NCI-H2196 (cell line): ENCODE data around the gene STK33.
A peak's percentile ranks its signal among the peaks of the same experiment; 100 is the strongest.

Experiments
- DNase-seq: peaks from one replicate; lab custom pipeline; 2025; ENCODE audit not compliant: unreplicated experiment; lab: John Stamatoyannopoulos, UW

Gene STK33

DNA sequence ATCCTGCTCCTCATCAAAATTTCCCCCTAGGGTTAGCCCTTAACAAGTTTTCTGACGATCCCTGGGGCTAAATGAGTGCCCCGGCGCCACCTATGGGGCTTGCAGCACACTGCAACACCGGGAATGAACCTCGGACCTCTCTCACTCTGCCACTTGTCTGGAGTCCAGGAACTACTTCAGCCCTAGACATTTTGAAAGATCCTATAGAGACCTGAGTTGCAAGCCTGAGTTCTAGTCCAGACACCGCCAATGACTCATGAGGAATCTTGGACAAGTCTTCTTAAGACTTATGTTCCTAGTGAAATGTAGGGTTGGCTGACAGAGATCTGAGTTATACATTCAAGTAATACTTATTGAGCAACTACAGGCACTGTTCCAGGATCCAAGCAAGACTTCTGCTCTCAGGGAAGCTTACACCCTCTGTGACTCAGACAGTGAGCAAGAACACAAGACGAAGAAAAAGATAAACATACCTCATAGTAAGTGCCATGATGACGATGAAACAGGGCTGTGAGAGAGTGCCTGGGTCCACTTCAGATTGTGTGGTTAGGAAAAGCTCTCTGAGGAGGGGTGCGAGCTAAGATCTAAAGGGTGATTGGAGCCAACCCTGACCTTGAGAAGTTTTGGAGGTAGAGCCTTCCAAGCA is 10.2 kb upstream of the STK33 start:
- peak; percentile 17 for DNase-seq

GRCh38 chr11:8603696-8604077 is 9.7 kb upstream of the STK33 start:
- DNase-seq = no peak

- DNase-seq = no peak
Observed at GRCh38 chr11:8601376-8602133, 7.5 kb upstream of the STK33 start.

GRCh38 chr11:8598506-8598905 is 4.5 kb upstream of the STK33 start:
- DNase-seq = no peak

DNA sequence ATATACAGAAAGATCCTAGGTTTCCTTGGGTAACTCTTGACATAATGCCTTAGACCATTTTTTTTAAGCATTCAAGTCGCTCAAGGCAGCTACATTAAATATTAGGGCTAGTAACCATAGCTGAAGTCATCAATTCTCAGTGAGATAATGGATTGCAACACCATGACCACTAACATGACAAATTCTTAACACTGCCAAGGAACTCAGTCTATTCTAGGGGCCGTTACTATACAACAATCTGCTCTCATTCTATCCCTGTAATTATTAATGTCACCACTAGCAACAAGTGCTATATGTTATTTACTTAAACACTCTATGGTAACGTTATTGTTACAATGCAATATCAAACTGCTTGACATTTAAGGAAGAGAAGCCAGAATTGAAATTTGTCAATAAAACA is 3.2 kb upstream of the STK33 start:
- no peak for DNase-seq

- DNase-seq = no peak
Observed at GRCh38 chr11:8596504-8597046, 2.5 kb upstream of the STK33 start.

GRCh38 chr11:8593455-8593854 is 573 bp downstream of the STK33 start:
- no peak for DNase-seq

GRCh38 chr11:8587915-8588314 is 6.1 kb downstream of the STK33 start:
- DNase-seq = no peak

DNA sequence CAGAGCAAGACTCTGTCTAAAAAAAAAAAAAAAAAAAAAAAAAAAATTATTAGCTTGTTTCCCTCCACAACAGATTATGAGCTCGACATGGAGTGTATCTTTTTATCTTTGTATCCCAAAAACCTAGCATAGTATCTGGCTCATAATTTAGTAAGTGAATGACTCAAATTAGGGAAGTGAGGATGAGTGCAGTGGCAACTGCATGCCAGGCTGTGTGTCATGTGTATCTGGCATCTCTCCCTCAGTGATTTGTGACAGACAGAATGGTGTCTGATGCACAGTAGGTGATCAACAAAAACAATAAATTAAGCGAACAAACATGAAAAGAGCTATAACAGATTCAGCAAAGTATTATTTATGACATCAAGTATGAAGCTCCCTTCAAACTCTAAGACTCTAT is 7.2 kb downstream of the STK33 start:
- DNase-seq = no peak

- DNase-seq = no peak
Observed at GRCh38 chr11:8586184-8586583, 7.8 kb downstream of the STK33 start.

- DNase-seq = peak; percentile 76
Observed at GRCh38 chr11:8584511-8584910, 9.5 kb downstream of the STK33 start.

DNA sequence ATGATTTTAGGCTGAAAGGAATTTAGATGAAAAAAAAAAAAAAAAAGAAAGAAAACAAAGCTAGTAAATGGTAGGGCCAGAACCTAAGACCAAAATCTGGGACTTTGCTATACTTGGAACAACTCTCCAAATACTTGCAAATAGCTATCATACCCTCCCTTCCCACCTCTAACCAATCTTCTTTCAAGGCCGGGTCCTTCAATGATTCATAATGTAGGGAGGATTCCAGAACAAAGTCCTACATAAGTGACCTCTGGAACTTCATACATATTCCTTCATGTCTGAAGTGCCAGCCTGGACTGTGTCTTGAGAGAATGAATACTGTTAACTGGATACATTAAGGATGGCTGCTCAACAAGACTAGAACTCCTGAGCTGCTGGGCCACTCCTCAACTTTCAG is 9.9 kb downstream of the STK33 start:
- no peak for DNase-seq

- DNase-seq = no peak
Observed at GRCh38 chr11:8581300-8581699, 12.7 kb downstream of the STK33 start.

DNA sequence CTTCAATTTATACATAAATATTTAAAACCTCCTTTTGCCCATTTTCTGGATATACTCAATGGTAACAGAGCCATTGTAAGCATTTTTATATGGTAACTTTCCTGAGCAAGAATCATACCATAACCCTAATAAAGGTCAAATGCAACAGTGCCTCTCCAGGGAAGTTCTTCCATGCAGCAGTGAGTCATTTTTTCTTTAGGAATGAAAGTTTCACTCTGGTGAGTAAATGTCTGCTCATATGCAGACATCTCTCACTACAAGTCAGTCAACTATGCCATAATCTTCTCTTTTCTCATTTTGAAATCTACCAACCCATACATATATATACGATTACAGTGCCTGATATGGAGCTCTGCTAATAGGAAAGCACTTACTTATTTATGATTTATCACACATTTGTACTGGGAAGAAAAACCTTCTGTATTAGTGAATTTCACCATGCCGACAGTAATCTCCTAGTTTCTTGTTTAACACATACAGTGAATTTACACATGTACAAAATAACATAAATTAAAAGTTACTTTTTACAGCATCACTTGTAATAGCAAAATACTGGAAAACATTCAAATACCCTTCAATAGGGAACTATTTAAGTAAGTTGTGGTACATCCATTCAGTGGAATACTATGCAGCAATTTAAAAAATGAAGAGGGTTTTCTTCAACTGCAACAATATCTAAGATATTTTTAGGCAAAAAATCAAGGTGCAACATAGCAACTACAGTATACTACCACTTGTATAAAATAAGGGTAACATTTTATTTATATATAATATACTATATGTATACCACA is 16.0 kb downstream of the STK33 start:
- DNase-seq = no peak

- no peak for DNase-seq
Observed at GRCh38 chr11:8574798-8575197, 19.2 kb downstream of the STK33 start.

- no peak for DNase-seq
Observed at GRCh38 chr11:8573777-8574176, 20.3 kb downstream of the STK33 start.

DNA sequence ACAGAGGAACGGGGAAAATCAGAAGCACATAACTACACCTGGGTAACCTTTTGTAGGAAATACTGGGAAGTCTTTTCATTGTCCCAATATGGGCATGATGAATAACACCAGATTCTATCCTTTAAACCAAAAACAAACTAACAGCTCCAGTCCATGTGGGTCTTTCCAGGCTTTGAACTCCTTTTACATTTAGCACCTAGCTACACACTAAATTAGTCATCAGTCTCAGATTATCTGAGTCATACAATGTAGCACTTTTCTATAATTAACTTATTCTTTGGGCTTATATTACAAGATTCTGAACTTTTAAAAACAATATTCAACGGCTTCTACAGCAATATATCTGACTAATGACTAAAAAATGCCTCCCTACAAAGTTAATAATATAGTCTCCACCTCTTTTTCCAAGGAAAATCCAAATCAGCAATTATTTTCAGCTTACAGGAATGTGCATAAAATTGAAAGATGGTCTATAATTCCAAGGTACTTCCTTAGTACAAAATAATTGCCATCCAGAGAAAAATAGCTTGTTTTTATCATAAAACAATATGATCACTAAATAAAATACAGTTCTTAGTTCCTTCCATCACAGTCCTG is 26.3 kb downstream of the STK33 start:
- DNase-seq = no peak

- DNase-seq = peak; percentile 65
Observed at GRCh38 chr11:8566613-8567210, 27.3 kb downstream of the STK33 start.

DNA sequence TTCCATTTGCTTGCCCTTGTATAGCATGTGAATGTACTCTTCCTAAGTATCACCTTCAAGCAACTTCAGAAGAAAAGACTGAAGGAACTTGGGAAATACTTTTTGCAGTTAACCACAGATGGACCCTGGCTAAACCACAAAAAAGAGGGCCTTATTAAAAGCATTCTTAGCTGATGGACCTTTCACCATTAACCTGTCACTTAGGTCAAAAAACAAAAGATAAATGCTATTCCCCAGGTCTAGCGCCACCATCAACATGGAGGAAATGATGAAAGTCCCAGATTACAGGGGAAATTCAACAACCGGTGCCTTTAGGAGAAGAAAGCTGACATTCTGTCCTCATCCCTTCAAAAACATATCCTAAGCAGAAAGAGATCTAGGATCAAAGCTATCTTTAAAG is 29.5 kb downstream of the STK33 start:
- no peak for DNase-seq

DNA sequence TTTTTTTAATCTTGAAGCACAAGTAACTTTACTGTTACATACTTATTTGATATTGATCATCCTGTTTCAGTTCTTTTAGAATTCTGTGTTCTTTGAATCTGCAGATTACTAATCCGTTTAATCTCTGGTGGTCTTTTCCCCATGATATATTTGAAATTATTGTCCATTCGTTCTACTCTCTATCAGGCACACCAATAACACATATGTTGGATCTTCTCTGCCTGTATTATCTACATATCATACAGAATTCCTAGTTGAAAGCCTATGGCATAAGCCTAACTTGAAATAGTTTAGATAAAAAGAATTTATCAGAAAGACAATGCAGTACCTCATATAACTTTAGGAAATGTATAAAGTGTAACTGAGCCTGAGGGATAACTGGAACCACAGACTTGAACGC is 32.6 kb downstream of the STK33 start:
- no peak for DNase-seq

GRCh38 chr11:8558436-8558835 is 35.6 kb downstream of the STK33 start:
- no peak for DNase-seq
